GM23338 (cell line): Measurements from ENCODE around the gene GAB2. TPM values are rescaled to one million over a fixed set of nuclear protein-coding genes. Genes with fewer than 3 reads are reported as not detected.

Experiments
- ATAC-seq: fragments of 200-7000 bp; cut with Tn5 transposase; 3 replicates; pipeline ENCODE4 v1.9.1; 2020
- DNase-seq: peaks from one replicate; pipeline ENCODE4 v3.0.0-alpha.2; 2015; ENCODE audit warnings: low spot score
- H2AFZ ChIP-seq: fragments of 200-600 bp; sonication (generic); 2 replicates; pipeline ENCODE4 v1.8.0; 2016; ENCODE audit warnings: antibody characterized with exemption, mild to moderate bottlenecking, moderate library complexity
- H3F3A ChIP-seq: fragments of 200-600 bp; sonication (generic); replicated peaks from 2 replicates; pipeline ENCODE4 v1.8.0; 2017; ENCODE audit warnings: antibody characterized with exemption, mixed run types, low read depth
- H3K27ac ChIP-seq: fragments of 200-600 bp; sonication (generic); 2 replicates; pipeline ENCODE4 v1.6.1; 2016; ENCODE audit warnings: low read depth
- H3K27me3 ChIP-seq: fragments of 200-600 bp; sonication (generic); 2 replicates; pipeline ENCODE4 v1.8.0; 2016; ENCODE audit warnings: mild to moderate bottlenecking, mixed run types, moderate library complexity; ENCODE audit not compliant: insufficient read depth
- H3K36me3 ChIP-seq: fragments of 200-600 bp; sonication (generic); 2 replicates; pipeline ENCODE4 v1.8.0; 2016; ENCODE audit warnings: mild to moderate bottlenecking; ENCODE audit not compliant: insufficient read depth
- H3K4me1 ChIP-seq: fragments of 200-600 bp; sonication (generic); 2 replicates; pipeline ENCODE4 v1.8.0; 2016; ENCODE audit warnings: mild to moderate bottlenecking, moderate library complexity; ENCODE audit not compliant: insufficient read depth
- H3K4me2 ChIP-seq: fragments of 200-600 bp; sonication (generic); 2 replicates; pipeline ENCODE4 v1.7.1; 2017; ENCODE audit warnings: mixed run types
- H3K4me3 ChIP-seq: fragments of 200-600 bp; sonication (generic); 2 replicates; pipeline ENCODE4 v1.6.1; 2016; ENCODE audit warnings: mixed run types
- H3K79me2 ChIP-seq: fragments of 200-600 bp; sonication (generic); replicated peaks from 2 replicates; pipeline ENCODE4 v1.8.0; 2017; ENCODE audit warnings: mild to moderate bottlenecking; ENCODE audit not compliant: insufficient read depth
- H3K9me2 ChIP-seq: fragments of 200-600 bp; sonication (generic); 2 replicates; pipeline ENCODE4 v1.8.0; 2017; ENCODE audit not compliant: insufficient read depth
- H4K20me1 ChIP-seq: fragments of 200-600 bp; sonication (generic); replicated peaks from 2 replicates; pipeline ENCODE4 v1.8.0; 2017; ENCODE audit warnings: mild to moderate bottlenecking; ENCODE audit not compliant: insufficient read depth
- H3K27ac Mint-ChIP-seq: 2 replicates; pipeline ENCODE4 v1.8.0; 2020; ENCODE audit warnings: inconsistent platforms, mild to moderate bottlenecking, moderate library complexity, mixed read lengths
- H3K27me3 Mint-ChIP-seq: 3 replicates; pipeline ENCODE4 v1.8.0; 2022; ENCODE audit warnings: low read depth, mild to moderate bottlenecking, moderate library complexity, mixed read lengths, inconsistent platforms; ENCODE audit not compliant: insufficient read depth, poor library complexity
- H3K36me3 Mint-ChIP-seq: 3 replicates; pipeline ENCODE4 v1.8.0; 2021; ENCODE audit warnings: low read depth, mild to moderate bottlenecking, inconsistent platforms, moderate library complexity, mixed read lengths
- H3K4me1 Mint-ChIP-seq: 3 replicates; pipeline ENCODE4 v1.8.0; 2020; ENCODE audit warnings: mild to moderate bottlenecking, inconsistent platforms, mixed read lengths
- H3K4me3 Mint-ChIP-seq: 3 replicates; pipeline ENCODE4 v1.8.0; 2021; ENCODE audit warnings: moderate library complexity, mild to moderate bottlenecking, inconsistent platforms, mixed read lengths
- H3K9me3 Mint-ChIP-seq: 3 replicates; pipeline ENCODE4 v1.8.0; 2020; ENCODE audit warnings: moderate library complexity, mild to moderate bottlenecking, inconsistent platforms, mixed read lengths
- CREB1 ChIP-seq: fragments of 250-450 bp; sonication (Bioruptor Pico); IDR thresholded peaks from 2 replicates; pipeline ENCODE4 v1.5.0; 2020; ENCODE audit warnings: low read depth, mild to moderate bottlenecking, moderate library complexity
- CTCF ChIP-seq, 2 experiments: fragments of 200-600 bp in 1 of 2; sonication (generic) in 1 of 2; conservative IDR thresholded peaks; 2 replicates each; pipeline versions ENCODE4 v1.5.1 to v1.6.1; 2016 to 2017; ENCODE audit warnings: antibody characterized with exemption in 2 of 2, low read depth in 2 of 2, mild to moderate bottlenecking in 2 of 2, moderate library complexity in 1 of 2
- ETS1 ChIP-seq: IDR thresholded peaks from 2 replicates; pipeline ENCODE4 v1.6.1; 2016; ENCODE audit warnings: antibody characterized with exemption
- EZH2 ChIP-seq: fragments of 200-600 bp; sonication (generic); IDR thresholded peaks from one replicate; pipeline ENCODE4 v1.8.0; 2017; ENCODE audit warnings: antibody characterized with exemption, mild to moderate bottlenecking, low read depth; ENCODE audit not compliant: unreplicated experiment
- EZH2phosphoT487 ChIP-seq: fragments of 200-600 bp; sonication (generic); IDR thresholded peaks from one replicate; pipeline ENCODE4 v1.8.1; 2018; ENCODE audit warnings: antibody characterized with exemption; ENCODE audit not compliant: unreplicated experiment
- JUNB ChIP-seq: IDR thresholded peaks from one replicate; pipeline ENCODE4 v1.6.1; 2016; ENCODE audit warnings: antibody characterized with exemption; ENCODE audit not compliant: unreplicated experiment
- NANOG ChIP-seq: IDR thresholded peaks from 2 replicates; pipeline ENCODE4 v1.6.1; 2016; ENCODE audit warnings: antibody characterized with exemption, borderline replicate concordance
- POLR2AphosphoS5 ChIP-seq: IDR thresholded peaks from 2 replicates; pipeline ENCODE4 v1.6.1; 2016; ENCODE audit warnings: antibody characterized with exemption, low read depth
- REST ChIP-seq: IDR thresholded peaks from one replicate; pipeline ENCODE4 v1.6.1; 2018; ENCODE audit warnings: antibody characterized with exemption; ENCODE audit not compliant: unreplicated experiment
- STAT1 ChIP-seq: IDR thresholded peaks from one replicate; pipeline ENCODE4 v1.6.1; 2016; ENCODE audit warnings: antibody characterized with exemption; ENCODE audit not compliant: unreplicated experiment
- ZNF114 ChIP-seq: fragments of 250-450 bp; sonication (Bioruptor Pico); IDR thresholded peaks from 2 replicates; pipeline ENCODE4 v1.5.0; 2020; ENCODE audit warnings: mild to moderate bottlenecking, moderate library complexity
- ZNF331 ChIP-seq: fragments of 250-450 bp; sonication (Bioruptor Pico); IDR thresholded peaks from 2 replicates; pipeline ENCODE4 v1.5.0; 2020; ENCODE audit warnings: low read depth, mild to moderate bottlenecking, moderate library complexity
- polyA plus RNA-seq: library from polyadenylated mRNA; unstranded; fragments of >200 nt; fragmentation: Nextera tagmentation; extraction: Ambion mirVana; gene quantifications from 2 replicates; pipeline ENCODE4 v1.2.1, GENCODE V29; 2016
- total RNA-seq: library from RNA; depleted of rRNA; stranded (reverse); fragments of >200 nt; shearing (Covaris generic); gene quantifications from 2 replicates; pipeline ENCODE4 v1.2.3, GENCODE V29; 2014

Gene GAB2
- total and polyA plus RNA-seq, 2 experiments from 2014 or later: 2.0 to 10.8 TPM

- H3K4me1 ChIP-seq: no peaks in the 10 kb centered on the region
- no peak overlapping the region for H3K27ac ChIP-seq
Observed at GRCh38 chr11:78224506-78224905, 193.1 kb downstream of the GAB2 start.

More at GRCh38 chr11:78224506-78224905, 193.1 kb downstream of the GAB2 start:
- Histone ChIP-seq H2AFZ (no peak overlapping the region), H3K79me2 (no peaks in the 10 kb centered on the region), H3F3A (no peaks in the 10 kb centered on the region), H3K4me3 (no peak overlapping the region), H3K36me3 (no peaks in the 10 kb centered on the region), H3K4me2 (no peak overlapping the region), H3K9me2 (no peaks in the 10 kb centered on the region), H3K27me3 (no peaks in the 10 kb centered on the region), H4K20me1 (no peaks in the 10 kb centered on the region)
- no peak for ATAC-seq
- H3K27ac Mint-ChIP-seq: no peak overlapping the region
- no peak for TF ChIP-seq EZH2
- no peak for TF ChIP-seq REST
- TF ChIP-seq STAT1: no peak
- TF ChIP-seq POLR2AphosphoS5: no peak
- TF ChIP-seq JUNB: no peak
- no peak for TF ChIP-seq CREB1 (CRISPR knock-in tag)
- no peak for TF ChIP-seq ETS1
- no peak for TF ChIP-seq ZNF331 (CRISPR knock-in tag)
- TF ChIP-seq EZH2phosphoT487: no peak
- TF ChIP-seq CTCF (conservative IDR thresholded peaks at IDR 0.05; ENCODE audit: low read depth in 2 of 2): no peak
- no peak for TF ChIP-seq ZNF114 (CRISPR knock-in tag)
- TF ChIP-seq NANOG: no peak
- H3K36me3 Mint-ChIP-seq: peaks cover 9% of the 10 kb centered on the region; the same call in 1 of the 3 replicates
- no peak overlapping the region for H3K4me3 Mint-ChIP-seq
- H3K4me1 Mint-ChIP-seq: no peaks in the 10 kb centered on the region
- peaks cover 4% of the 10 kb centered on the region for H3K27me3 Mint-ChIP-seq
- DNase-seq: no peak
- H3K9me3 Mint-ChIP-seq: no peaks in the 10 kb centered on the region; the same call in 2 of the 3 replicates
